Neuronal stem cell (in vitro differentiated cells): ENCODE results near the gene CAB39.
A peak's percentile ranks its signal among the peaks of the same experiment; 100 is the strongest.

Source experiments
- DNase-seq: peaks from one replicate; pipeline ENCODE4 v3.0.0-alpha.2; 2013; ENCODE audit warnings: low spot score
- H2AFZ ChIP-seq: one replicate; pipeline ENCODE4 v1.6.1; 2013; ENCODE audit warnings: mild to moderate bottlenecking, low read length, inconsistent platforms
- H2AK5ac ChIP-seq: 2 replicates; pipeline ENCODE4 v1.6.1; 2013; ENCODE audit warnings: low read depth, mild to moderate bottlenecking, inconsistent platforms, low read length, moderate library complexity, mixed read lengths
- H2BK120ac ChIP-seq: 2 replicates; pipeline ENCODE4 v1.6.1; 2013; ENCODE audit warnings: low read depth, mild to moderate bottlenecking, inconsistent platforms, low read length, moderate library complexity, mixed read lengths
- H2BK12ac ChIP-seq: one replicate; pipeline ENCODE4 v1.6.1; 2013; ENCODE audit warnings: low read length, inconsistent platforms
- H2BK15ac ChIP-seq: 2 replicates; pipeline ENCODE4 v1.6.1; 2013; ENCODE audit warnings: mild to moderate bottlenecking, low read length, inconsistent platforms, mixed read lengths
- H2BK5ac ChIP-seq: one replicate; pipeline ENCODE4 v1.6.1; 2013; ENCODE audit warnings: inconsistent platforms, mild to moderate bottlenecking, low read length, moderate library complexity
- H3K14ac ChIP-seq: one replicate; pipeline ENCODE4 v1.6.1; 2013; ENCODE audit warnings: low read length, inconsistent platforms
- H3K18ac ChIP-seq: 2 replicates; pipeline ENCODE4 v1.6.1; 2013; ENCODE audit warnings: low read length, inconsistent platforms
- H3K23ac ChIP-seq: 2 replicates; pipeline ENCODE4 v1.6.1; 2013; ENCODE audit warnings: low read depth, mild to moderate bottlenecking, mixed read lengths, low read length, inconsistent platforms; ENCODE audit not compliant: poor library complexity
- H3K27ac ChIP-seq: replicated peaks from 3 replicates; pipeline ENCODE4 v1.5.1; 2013; ENCODE audit warnings: low read length, inconsistent platforms
- H3K27me3 ChIP-seq, 3 experiments: 2 replicates each; pipeline ENCODE4 v1.6.1; 2013; ENCODE audit warnings: low read length in 3 of 3, mild to moderate bottlenecking in 2 of 3, inconsistent platforms in 1 of 3, low read depth in 1 of 3, mixed read lengths in 1 of 3, moderate library complexity in 1 of 3; ENCODE audit not compliant: control insufficient read depth in 3 of 3, insufficient read depth in 3 of 3
- H3K36me3 ChIP-seq, 2 donors: replicated peaks in 1 of 2; 2 replicates each; pipeline ENCODE4 v1.6.1; 2013; ENCODE audit warnings: low read length in 2 of 2; ENCODE audit not compliant: control insufficient read depth in 2 of 2, insufficient read depth in 2 of 2
- H3K4ac ChIP-seq: 2 replicates; pipeline ENCODE4 v1.6.1; 2013; ENCODE audit warnings: inconsistent platforms, mild to moderate bottlenecking, low read length, moderate library complexity
- H3K4me1 ChIP-seq, 2 donors: 1 replicate in 1 of 2; 2 replicates in 1 of 2; pipeline ENCODE4 v1.6.1; 2013; ENCODE audit warnings: low read length in 2 of 2, low read depth in 1 of 2; ENCODE audit not compliant: control insufficient read depth in 2 of 2, insufficient read depth in 1 of 2
- H3K4me2 ChIP-seq: one replicate; pipeline ENCODE4 v1.6.1; 2013; ENCODE audit warnings: mild to moderate bottlenecking, low read length, inconsistent platforms; ENCODE audit not compliant: insufficient read depth, poor library complexity, severe bottlenecking
- H3K4me3 ChIP-seq, 2 donors: 2 replicates each; pipeline ENCODE4 v1.5.1; 2013; ENCODE audit warnings: low read length in 2 of 2, mild to moderate bottlenecking in 2 of 2, inconsistent platforms in 1 of 2, moderate library complexity in 1 of 2
- H3K79me1 ChIP-seq: one replicate; pipeline ENCODE4 v1.6.1; 2013; ENCODE audit warnings: low read depth, mild to moderate bottlenecking, inconsistent platforms, low read length, moderate library complexity
- H3K9ac ChIP-seq: one replicate; pipeline ENCODE4 v1.6.1; 2013; ENCODE audit warnings: mild to moderate bottlenecking, low read depth, low read length, inconsistent platforms; ENCODE audit not compliant: poor library complexity
- H3K9me3 ChIP-seq, 2 donors: replicated peaks in 1 of 2; 2 replicates each; pipeline versions ENCODE3 to v1.6.1; 2013; ENCODE audit warnings: low read length in 2 of 2, mild to moderate bottlenecking in 2 of 2, inconsistent platforms in 1 of 2, low read depth in 1 of 2, mixed read lengths in 1 of 2, moderate library complexity in 1 of 2; ENCODE audit not compliant: control insufficient read depth in 2 of 2, insufficient read depth in 1 of 2
- H4K8ac ChIP-seq: one replicate; pipeline ENCODE4 v1.6.1; 2013; ENCODE audit warnings: low read depth, mild to moderate bottlenecking, inconsistent platforms, low read length, moderate library complexity
- H4K91ac ChIP-seq: one replicate; pipeline ENCODE4 v1.6.1; 2013; ENCODE audit warnings: low read length, low read depth, mild to moderate bottlenecking, inconsistent platforms; ENCODE audit not compliant: poor library complexity
- WGBS, 2 donors: extraction: QIAGEN DNeasy Blood & Tissue Kit; methylation state at CpG; one replicate each; pipeline ENCODE4 v1.1.7; 2013; ENCODE audit warnings: missing lambda C conversion rate in 2 of 2, mixed read lengths in 1 of 2; ENCODE audit not compliant: insufficient read length in 2 of 2, insufficient replicate concordance in 1 of 2; ENCODE audit errors: extremely low coverage in 2 of 2; 5-methylcytosine and 5-hydroxymethylcytosine counted together

Gene CAB39

DNA sequence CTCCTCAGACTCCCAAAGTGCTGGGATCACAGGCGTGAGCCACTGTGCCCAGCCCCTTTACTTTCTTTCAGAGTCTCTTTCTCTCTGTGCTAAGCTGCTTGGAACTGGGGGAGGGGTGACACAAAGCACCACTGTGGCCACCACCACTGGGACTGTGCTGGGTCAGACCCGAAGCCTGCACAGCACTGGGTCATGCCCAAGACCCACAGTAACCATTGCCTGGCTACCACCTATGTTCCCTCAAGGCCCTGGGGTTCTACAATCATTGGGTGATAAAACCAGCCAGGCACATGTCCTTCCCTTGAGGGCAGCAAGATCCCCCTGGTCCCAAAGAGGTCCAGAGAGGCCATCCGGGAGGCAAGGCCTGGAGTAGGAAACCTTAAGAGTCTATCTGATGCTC is 9.1 kb upstream of the CAB39 start:
- H3K4ac ChIP-seq = no peak overlapping the region
- no CpG with 5 or more reads among the region's 3 CpGs for WGBS, 2 donors

DNA sequence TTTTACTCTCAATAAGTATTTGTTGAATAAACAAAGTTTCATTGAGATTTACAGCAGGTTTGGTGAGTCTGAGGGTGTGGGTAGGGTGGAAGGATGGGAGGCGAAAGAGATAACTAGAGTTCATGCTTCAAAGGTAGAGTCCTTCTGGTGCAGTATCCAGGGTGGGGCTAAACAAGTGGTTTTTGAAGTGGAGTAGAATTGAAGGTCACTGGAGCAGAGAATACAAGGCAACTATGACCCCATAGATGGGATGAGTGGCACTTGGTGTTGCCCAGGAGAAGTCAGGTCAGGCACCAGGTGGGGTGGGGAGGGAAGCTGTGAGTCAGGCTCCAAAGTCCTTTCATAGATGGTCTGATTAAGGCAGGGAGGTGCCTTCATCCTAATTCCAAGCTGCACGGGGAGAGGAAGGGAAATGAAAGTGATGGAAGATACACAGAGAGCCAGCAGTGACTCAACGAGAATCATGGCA is 6.6 kb upstream of the CAB39 start:
- Histone ChIP-seq H3K18ac (no peak overlapping the region), H3K9ac (no peak overlapping the region), H3K4ac (no peak overlapping the region), H3K36me3 (no peaks in the 10 kb centered on the region), H2BK5ac (no peak overlapping the region), H4K8ac (no peak overlapping the region), H3K14ac (no peak overlapping the region), H2BK120ac (no peak overlapping the region), H2BK12ac (no peak overlapping the region), H3K23ac (no peak overlapping the region), H2AK5ac (no peak overlapping the region), H2BK15ac (no peak overlapping the region), H4K91ac (no peak overlapping the region), H3K4me3 (no peak overlapping the region), H3K4me2 (no peak overlapping the region), H3K27me3 (peaks cover 0 to 15% (median 0%) of the 10 kb centered on the region in 3 experiments), H2AFZ (no peak overlapping the region), H3K4me1 (no peaks in the 10 kb centered on the region), H3K79me1 (no peaks in the 10 kb centered on the region), H3K27ac (no peak overlapping the region), H3K9me3 (no peaks in the 10 kb centered on the region)
- WGBS, 2 donors = no CpG with 5 or more reads among the region's 3 CpGs
- DNase-seq = no peak

More for the DNA sequence above, 9.1 kb upstream of the CAB39 start:
- Histone ChIP-seq H2AFZ (no peak overlapping the region), H3K9ac (no peak overlapping the region), H3K14ac (peak overlapping the region; percentile 21), H2AK5ac (peak overlapping the region; percentile 75), H3K4me1 (no peaks in the 10 kb centered on the region), H2BK5ac (peak overlapping the region; percentile 24), H2BK120ac (no peak overlapping the region), H3K18ac (no peak overlapping the region), H4K91ac (no peak overlapping the region), H3K27ac (no peak overlapping the region), H3K36me3 (no peaks in the 10 kb centered on the region), H4K8ac (no peak overlapping the region), H3K4me3 (no peak overlapping the region), H3K27me3 (peaks cover 0 to 12% (median 0%) of the 10 kb centered on the region in 3 experiments), H3K79me1 (no peaks in the 10 kb centered on the region), H3K4me2 (no peak overlapping the region), H2BK15ac (no peak overlapping the region), H3K9me3 (no peaks in the 10 kb centered on the region), H2BK12ac (no peak overlapping the region), H3K23ac (no peak overlapping the region)
- DNase-seq = no peak

DNA sequence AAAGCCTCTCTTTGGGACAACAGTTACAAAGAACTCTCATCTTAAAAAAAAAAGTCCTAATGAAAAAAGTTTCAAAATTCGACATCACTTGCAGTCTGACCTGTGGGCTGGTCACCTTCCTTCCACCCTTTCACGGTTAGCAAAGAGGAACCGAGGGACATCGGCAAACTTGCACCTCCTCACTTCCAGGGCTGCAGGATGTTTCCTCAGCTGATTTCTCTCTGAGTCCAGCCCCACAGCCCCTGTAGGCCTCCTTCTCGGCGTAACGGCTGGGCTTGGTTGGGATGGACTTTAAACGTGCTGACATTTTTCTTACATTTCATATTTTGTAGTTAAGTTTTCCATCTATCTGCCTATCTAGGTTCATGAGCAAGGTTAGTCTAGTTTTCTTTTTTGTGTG is 5.7 kb upstream of the CAB39 start:
- Histone ChIP-seq H2BK15ac (no peak overlapping the region), H2AFZ (no peak overlapping the region), H3K9me3 (no peaks in the 10 kb centered on the region), H3K18ac (no peak overlapping the region), H3K9ac (no peak overlapping the region), H2BK120ac (no peak overlapping the region), H3K27me3 (peaks cover 0 to 15% (median 0%) of the 10 kb centered on the region in 3 experiments), H4K8ac (no peak overlapping the region), H2AK5ac (no peak overlapping the region), H3K79me1 (no peaks in the 10 kb centered on the region), H3K27ac (no peak overlapping the region), H3K23ac (no peak overlapping the region), H3K4me1 (peaks cover 0 to under 1% of the 10 kb centered on the region in 2 donors), H3K36me3 (no peaks in the 10 kb centered on the region), H3K4me2 (no peak overlapping the region), H3K14ac (no peak overlapping the region), H2BK12ac (no peak overlapping the region), H3K4me3 (no peak overlapping the region), H4K91ac (no peak overlapping the region), H3K4ac (no peak overlapping the region), H2BK5ac (no peak overlapping the region)
- DNase-seq = no peak
- no CpG with 5 or more reads among the region's 8 CpGs for WGBS, 2 donors

DNA sequence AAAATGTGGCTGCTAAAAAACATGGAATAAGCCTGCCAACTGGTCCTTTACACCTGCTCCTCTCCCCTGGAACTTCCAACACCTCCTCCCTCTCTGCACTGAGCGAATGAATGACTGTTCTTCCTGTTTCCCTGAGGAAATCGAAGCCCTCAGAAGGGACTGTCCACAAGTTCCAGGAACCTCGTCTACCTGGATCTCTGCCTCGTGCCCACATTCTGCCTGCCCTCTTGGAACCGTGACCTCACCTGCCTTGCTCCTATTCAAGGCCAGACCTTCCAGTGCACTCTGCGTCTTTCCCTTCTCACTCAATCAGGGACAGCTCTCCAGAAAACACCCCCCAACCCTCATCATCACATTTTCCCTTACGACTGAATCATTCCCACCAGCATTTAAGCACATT is 4.4 kb upstream of the CAB39 start:
- Histone ChIP-seq H4K8ac (no peak overlapping the region), H2BK12ac (no peak overlapping the region), H2AK5ac (no peak overlapping the region), H4K91ac (no peak overlapping the region), H3K23ac (no peak overlapping the region), H3K4me2 (no peak overlapping the region), H2BK15ac (no peak overlapping the region), H3K4ac (no peak overlapping the region), H3K27ac (no peak overlapping the region), H3K27me3 (peaks cover 0 to 15% (median 0%) of the 10 kb centered on the region in 3 experiments), H3K4me1 (peaks cover 0 to 3% of the 10 kb centered on the region in 2 donors), H3K14ac (no peak overlapping the region), H3K36me3 (no peaks in the 10 kb centered on the region), H2BK120ac (no peak overlapping the region), H3K9me3 (no peaks in the 10 kb centered on the region), H3K79me1 (peaks cover 3% of the 10 kb centered on the region), H3K18ac (no peak overlapping the region), H2AFZ (no peak overlapping the region), H3K4me3 (no peak overlapping the region), H2BK5ac (no peak overlapping the region), H3K9ac (no peak overlapping the region)
- no CpG with 5 or more reads among the region's 7 CpGs for WGBS, 2 donors
- no peak for DNase-seq
